ENCODE results near the gene RTL10. TPM values are rescaled to one million over a fixed set of nuclear protein-coding genes. Genes with fewer than 3 reads are reported as not detected.

Gene RTL10
- total and polyA plus RNA-seq, 8 donors: 18.4 to 34.7 (median 28.0) TPM

GRCh38 chr22:19862619-19863246, 8.1 kb upstream of the RTL10 start:
- ATAC-seq: no peak
- H3K4me1 ChIP-seq: no peaks in the 10 kb centered on the region
- H3K36me3 ChIP-seq: no peaks in the 10 kb centered on the region
- no peak overlapping the region for H3K4me3 ChIP-seq
- intact Hi-C loops (cut with DNase I): no loop called here
- no peaks in the 10 kb centered on the region for H3K9me3 ChIP-seq
- no peak overlapping the region for H3K27ac ChIP-seq
- TF ChIP-seq CTCF (IDR thresholded peaks at IDR 0.05): no peak
- peak in 1 of 4 donors; percentile 13 for DNase-seq
- no peaks in the 10 kb centered on the region for H3K27me3 ChIP-seq

- DNase-seq (no peak), ATAC-seq (no peak)
- intact Hi-C loops (cut with DNase I): no loop called here
- peaks cover 6 to 13% of the 10 kb centered on the region in 2 donors for H3K4me1 ChIP-seq
- H3K36me3 ChIP-seq: no peaks in the 10 kb centered on the region
- TF ChIP-seq CTCF (IDR thresholded peaks at IDR 0.05): no peak
- H3K27me3 ChIP-seq: no peaks in the 10 kb centered on the region
- no peak overlapping the region for H3K27ac ChIP-seq
- no peaks in the 10 kb centered on the region for H3K9me3 ChIP-seq
- H3K4me3 ChIP-seq: no peak overlapping the region
These were observed 5.3 kb upstream of the RTL10 start for GRCh38 chr22:19859861-19860510.

GRCh38 chr22:19857382-19857781, 2.7 kb upstream of the RTL10 start:
- Histone ChIP-seq H3K4me3 (no peak overlapping the region), H3K9me3 (no peaks in the 10 kb centered on the region), H3K27ac (no peak overlapping the region), H3K36me3 (peaks cover 0 to 3% of the 10 kb centered on the region in 2 donors), H3K27me3 (no peaks in the 10 kb centered on the region), H3K4me1 (peaks cover 14 to 31% of the 10 kb centered on the region in 2 donors)
- intact Hi-C loops (cut with DNase I): no loop called here
- no peak for TF ChIP-seq CTCF (IDR thresholded peaks at IDR 0.05)
- no peak for DNase-seq
- no peak for ATAC-seq

GRCh38 chr22:19855504-19856409, 1.1 kb upstream of the RTL10 start:
- Histone ChIP-seq H3K27ac (peak overlapping the region; percentile 93 to 94), H3K9me3 (no peaks in the 10 kb centered on the region), H3K27me3 (no peaks in the 10 kb centered on the region), H3K4me1 (peaks cover 14 to 45% of the 10 kb centered on the region in 2 donors), H3K36me3 (peaks cover 0 to 19% of the 10 kb centered on the region in 2 donors), H3K4me3 (peak overlapping the region; percentile 82 to 87)
- ATAC-seq (peak; percentile 20), DNase-seq (peak in 3 of 4 donors; percentile 35 to 68 (median 67))
- intact Hi-C loops (cut with DNase I): no loop called here
- TF ChIP-seq CTCF (IDR thresholded peaks at IDR 0.05): no peak

Measured in left lung (tissue), 10 donors.